ENCODE data around the gene ZNF787.

ZNF787 gene

DNA sequence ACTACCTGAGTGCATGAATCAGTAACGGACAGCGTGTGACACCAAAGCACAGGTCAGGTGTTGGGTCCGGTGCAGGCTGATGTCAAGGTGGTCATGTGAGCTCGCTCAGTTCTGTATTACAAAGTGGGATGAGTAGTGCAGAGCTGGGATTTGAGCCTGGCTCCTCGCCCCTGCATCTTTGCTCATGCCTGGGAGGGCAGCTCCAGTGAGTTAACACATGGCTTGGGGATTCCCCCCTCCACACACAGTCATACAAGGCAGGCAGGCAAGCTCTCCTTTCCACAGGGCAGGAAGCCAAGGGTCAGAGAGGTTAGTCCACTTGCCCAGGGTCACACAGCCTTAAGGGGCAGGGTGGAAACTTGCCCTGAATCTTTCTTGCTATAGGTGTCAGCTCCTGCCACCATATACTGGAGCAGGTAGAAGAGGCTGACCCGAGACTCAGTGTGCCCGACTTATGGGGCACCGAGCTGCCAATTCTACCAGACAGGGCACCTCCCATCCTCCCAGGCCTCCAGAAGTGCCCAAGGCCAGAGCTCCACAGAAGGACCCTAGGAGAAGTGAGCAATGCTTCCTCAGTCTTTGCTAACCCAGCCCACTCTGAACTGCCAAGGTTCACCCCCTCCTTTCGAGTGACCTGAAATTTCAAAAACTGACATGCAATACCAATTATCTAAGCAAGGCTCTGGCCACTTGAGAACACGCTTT lies 35.4 kb downstream of the ZNF787 start:
- no peak for DNase-seq

DNA sequence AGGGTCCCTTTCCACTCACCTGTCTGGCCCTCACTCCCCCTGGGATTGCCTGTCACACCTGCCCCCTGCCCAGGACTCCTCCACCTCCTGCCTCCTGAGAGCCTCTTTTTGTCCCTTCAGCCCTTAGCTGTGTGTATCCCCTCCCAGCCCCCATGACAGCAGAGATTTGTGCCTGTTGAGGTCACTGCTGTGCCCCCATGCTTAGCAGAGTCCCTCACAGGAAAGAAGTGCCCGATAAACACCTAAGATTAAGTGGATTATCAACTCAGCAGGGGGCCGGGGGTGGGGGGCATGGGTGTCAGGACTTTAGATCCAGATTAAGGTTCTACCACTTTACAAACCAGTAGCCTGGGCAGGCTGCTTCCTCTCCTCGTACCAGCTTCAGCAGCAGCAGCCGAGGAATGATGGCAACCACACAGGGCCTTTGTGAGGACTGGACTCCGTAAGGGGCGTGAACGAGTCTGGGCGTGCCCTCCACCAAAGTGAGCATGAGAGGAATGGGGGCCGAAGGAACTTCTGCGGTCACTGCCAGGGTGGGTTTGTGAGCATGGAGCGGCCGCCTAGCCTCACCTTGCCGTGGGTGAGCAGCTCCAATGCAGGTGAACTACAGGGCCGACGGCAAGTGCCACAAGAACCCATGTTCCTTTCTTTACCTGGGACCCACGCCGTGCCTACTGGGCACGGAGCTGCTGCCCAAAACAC lies 36.1 kb downstream of the ZNF787 start:
- no peak for DNase-seq

DNA sequence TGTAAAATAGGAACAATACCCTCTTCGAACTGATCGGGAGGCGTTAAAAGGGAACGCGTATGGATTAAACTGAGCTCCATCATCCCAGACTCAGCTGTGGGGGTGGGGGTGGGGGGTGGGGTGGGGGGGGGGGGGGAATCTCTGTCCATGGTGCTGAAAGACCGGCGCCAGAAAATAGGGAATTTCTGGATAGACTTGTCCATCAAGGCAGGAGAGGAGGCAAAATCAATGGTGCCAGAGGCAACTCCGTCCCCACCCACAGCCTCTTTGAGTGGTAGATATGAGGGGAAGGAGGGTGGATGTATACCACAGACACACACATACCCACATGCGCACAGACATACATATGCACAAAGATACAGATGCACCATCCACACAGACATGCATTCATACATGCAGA lies 37.4 kb downstream of the ZNF787 start:
- no peak for DNase-seq

DNA sequence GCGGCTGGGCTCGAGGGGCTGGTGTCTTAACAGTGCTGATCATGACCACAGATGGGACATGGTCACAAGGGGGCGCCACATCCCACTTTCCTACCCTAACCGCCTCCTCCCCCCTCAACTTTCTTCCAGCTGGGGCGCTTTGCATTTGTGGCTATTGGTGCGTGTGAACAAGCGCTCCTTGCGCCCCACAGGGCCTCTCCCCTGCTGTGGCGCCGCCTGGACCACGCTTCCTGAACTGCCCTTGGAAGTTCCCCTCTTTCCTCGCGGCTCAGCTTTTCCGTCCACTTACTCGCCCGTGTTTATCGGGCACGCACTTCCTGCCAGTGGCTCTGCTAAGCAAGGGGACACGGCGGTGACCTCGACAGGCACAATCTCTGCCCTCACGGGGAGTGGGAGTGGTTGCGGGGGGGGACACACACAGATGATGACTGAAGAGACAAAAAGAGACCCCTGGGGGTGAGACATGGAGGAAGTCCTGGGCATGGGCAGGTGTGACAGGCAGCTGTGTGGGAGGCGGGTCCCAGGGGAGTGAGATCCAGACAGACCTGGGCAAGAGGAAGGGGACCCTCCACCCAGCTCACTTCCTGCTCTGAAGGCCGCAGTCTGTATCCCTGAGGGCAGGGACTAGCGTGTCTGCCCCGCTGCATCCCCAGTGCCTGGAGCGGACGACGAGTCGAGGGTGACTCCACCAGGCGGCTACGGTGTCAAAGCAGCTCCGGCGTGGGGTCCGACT lies 40.3 kb downstream of the ZNF787 start:
- DNase-seq: peak; percentile 88

GRCh38 chr19:56079609-56080008 lies 41.5 kb downstream of the ZNF787 start:
- no peak for DNase-seq

DNA sequence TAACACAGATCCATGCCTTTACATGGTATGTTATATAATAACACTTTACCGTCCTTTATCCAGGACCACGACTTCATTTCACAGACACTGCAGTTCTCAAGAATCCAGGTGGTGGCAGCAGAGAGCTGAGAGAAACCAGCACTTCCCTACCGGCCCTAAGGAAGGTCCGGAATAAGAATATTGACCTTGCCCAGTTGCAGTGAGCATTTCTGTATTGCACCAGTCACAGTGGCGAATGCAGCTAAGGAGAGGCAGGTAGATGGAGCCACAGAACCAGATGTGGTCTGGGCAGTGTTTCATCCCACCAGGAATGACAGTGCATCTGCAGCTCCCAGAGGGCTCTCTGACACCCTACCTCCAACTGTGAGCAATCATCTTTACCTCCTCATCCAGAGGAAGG lies 44.6 kb downstream of the ZNF787 start:
- DNase-seq: peak; percentile 73

DNA sequence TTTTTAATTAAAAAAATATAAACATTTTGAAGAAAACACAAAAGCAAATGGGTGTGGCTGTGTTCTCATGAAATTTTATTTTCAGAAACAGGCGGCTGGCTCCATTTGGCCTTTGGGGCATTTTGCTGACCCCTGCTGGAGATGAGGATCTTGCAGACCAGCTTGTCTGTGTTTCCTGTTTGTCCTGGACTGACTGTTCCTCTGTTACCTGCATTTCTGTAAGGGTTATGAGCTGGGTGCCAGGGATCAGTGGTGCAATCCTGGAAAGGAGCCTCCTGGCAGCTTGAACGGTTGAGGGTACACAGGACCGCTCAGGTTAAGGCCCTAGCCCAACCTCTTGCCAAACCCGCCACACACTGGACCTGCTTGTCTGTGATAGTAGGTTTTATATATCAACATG lies 49.9 kb downstream of the ZNF787 start:
- no peak for DNase-seq

DNA sequence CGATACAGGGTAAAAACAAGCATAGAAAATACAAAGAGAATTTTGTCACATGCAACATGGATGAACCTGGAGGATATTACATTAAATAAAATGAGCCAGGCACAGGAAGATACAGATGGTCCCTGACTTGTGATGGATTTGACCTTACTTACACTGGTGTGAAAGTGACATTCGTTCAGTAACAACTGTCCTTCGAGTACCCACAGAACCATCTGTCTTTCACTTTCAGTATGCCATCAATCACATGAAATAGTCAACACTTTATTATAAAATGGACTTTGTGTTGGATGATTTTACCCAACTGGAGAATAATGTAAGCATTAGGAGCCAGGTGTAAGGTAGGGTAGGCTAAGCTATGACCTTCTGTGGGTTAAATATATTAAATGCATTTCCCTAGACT lies 51.5 kb downstream of the ZNF787 start:
- no peak for DNase-seq

DNA sequence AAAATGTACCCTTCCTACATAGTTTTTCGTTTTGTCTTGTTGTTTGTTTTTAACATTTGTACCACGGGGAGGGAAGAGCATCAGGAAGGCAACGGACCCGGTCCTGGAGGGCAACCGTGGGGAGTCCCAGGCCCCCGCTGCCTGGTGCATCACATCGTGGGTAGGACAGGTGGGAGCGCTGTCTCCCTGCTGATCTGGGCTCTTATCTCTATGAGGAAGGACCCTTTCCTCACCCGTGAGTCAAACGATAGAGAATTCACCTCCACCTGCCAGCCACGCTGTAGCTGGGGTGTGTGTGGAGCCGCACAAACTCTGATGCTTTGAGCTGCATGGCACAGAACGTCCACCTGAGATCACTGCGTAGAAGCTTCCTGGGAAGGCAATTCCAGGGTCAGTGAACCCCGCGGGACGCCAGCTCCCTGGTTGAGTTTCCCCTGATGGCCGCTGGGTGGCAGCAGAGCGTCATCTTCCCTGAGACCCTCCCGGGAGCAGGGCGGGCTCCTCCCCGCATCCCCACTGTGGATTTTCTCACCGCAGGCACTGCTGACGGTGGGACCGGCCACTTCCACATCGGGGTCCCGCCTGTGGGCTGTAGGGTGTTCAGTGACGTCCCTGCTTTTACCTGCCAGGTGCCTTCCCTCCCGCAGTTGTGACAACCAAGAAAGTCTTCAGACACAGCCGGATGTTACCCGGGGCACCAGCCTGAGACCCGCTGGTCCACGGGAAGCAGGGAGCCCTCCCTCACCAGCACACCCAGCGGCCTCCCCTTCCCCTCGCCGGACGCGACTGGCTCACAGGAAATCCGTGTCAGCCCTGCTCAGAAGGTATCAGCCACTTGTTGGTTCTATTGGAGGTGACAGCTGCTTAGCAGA lies 54.7 kb downstream of the ZNF787 start:
- DNase-seq: peak; percentile 88

- DNase-seq: no peak
Observed at GRCh38 chr19:56053596-56053995, 67.5 kb downstream of the ZNF787 start.

All from activated effector memory CD4-positive, alpha-beta T cell treated with anti-CD3 and anti-CD28 coated beads, Interleukin-2, amount 50 U/mL, for 16 hours (primary cell).